GM12864 (cell line): ENCODE measurements around the gene GPR143.

Experiments used
- DNase-seq: peaks from one replicate; pipeline ENCODE4 v3.0.0-alpha.2; 2011; ENCODE audit warnings: low read depth
- H3K4me3 ChIP-seq: 2 replicates; pipeline ENCODE4 v1.5.1; 2011; ENCODE audit warnings: mild to moderate bottlenecking, low read depth, low read length, control low read depth
- CTCF ChIP-seq: IDR thresholded peaks from 2 replicates; pipeline ENCODE4 v1.5.1; 2011; ENCODE audit warnings: low read depth, mild to moderate bottlenecking, moderate library complexity, low read length, control low read depth, inconsistent platforms; ENCODE audit errors: missing control alignments

GPR143 gene

GRCh38 chrX:9785944-9786797 is 20.5 kb upstream of the GPR143 start, which contains the start of gene SHROOM2:
TSS of gene SHROOM2 (plus strand) at chrX:9786429. CDS start at chrX:9786546, 117 bp downstream.
- no peak for TF ChIP-seq CTCF
- DNase-seq = no peak
- H3K4me3 ChIP-seq = no peak within 1 kb of the TSS; the same call in 1 of the 2 replicates

DNA sequence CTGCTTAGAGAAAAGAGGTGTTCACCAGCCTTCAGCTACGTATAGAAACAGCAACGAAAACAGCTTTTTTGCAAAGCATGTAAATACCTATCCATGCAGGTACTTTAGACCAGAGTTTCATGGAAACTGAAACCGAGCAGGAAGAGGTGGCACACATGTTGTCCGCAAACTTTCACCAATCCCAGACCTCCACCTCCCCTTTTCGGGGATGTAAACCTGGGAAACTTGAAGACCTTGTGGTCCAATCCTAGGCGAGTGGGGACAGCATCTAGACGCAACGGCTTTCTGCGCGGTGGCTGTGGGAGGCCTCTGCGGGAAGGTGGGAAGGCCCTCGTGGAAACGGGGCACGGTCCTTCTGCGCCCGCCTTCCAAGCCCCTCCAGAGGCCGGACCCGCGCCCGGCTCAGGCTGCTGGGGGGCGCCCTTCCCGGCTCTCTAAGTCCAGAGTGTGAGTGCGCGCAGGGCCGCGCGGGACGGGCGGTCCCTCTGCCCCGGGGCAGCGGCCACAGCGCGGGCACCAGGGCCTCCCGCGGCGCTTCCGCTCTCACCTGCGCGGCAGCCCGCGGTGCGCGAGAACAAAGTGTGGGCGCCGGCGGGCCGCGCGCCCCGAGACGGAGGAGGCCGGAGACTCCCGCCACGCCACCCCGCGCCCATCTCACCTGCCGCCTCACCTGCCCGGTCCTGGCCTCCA is 19.8 kb upstream of the GPR143 start:
- DNase-seq = no peak
- no peak overlapping the region for H3K4me3 ChIP-seq
- no peak for TF ChIP-seq CTCF

- H3K4me3 ChIP-seq = no peak overlapping the region
- no peak for TF ChIP-seq CTCF
- DNase-seq = no peak
These were observed 18.7 kb upstream of the GPR143 start for GRCh38 chrX:9784332-9784731.

GRCh38 chrX:9781941-9782340 is 16.3 kb upstream of the GPR143 start:
- DNase-seq = no peak
- H3K4me3 ChIP-seq = no peak overlapping the region
- TF ChIP-seq CTCF = no peak

DNA sequence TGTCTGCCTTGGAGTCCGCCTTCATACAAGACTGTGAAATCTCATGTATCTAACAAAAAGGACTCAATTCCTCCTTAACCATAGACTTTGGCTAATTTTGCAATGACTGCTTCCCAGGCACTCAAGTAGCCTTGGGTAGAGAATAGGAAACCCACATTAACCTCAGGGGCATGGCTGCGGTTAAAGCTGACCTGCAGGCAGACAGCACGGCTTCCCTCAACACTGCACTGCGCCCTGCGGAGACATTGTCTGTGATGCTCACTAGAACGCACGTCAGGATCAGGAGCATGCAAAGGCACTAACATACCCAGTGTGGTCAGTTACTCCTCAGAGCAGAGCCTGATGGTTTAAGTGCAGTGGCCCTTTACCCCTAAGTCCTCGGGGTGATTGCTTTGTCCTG is 10.3 kb upstream of the GPR143 start:
- no peak for TF ChIP-seq CTCF
- no peak overlapping the region for H3K4me3 ChIP-seq
- no peak for DNase-seq

DNA sequence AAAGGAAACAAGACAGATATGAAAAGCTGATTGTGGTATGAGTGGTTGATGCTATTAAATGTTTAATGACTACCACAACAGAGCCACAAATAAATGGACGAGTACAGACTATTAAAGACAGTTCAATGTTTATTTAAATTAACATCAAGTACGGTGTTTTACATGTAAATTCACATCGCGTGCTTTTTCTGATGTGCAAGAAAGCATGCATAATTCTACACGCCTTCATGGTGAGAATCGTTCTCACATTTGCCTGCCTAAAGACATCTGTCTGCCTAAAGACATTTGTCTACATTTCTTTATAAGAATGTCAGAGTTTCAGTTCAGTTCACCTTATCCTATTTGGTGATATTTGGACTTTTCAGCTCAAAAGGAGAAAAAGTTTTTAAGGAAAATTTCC is 7.3 kb upstream of the GPR143 start:
- no peak for TF ChIP-seq CTCF
- no peak for DNase-seq
- H3K4me3 ChIP-seq = no peak overlapping the region
